GM12874 (cell line): ENCODE measurements around the gene CARF.

Experiments used
- TF ChIP-seq, protein P1 (sequence below): IDR thresholded peaks from 2 replicates; pipeline ENCODE4 v1.5.1; 2011; ENCODE audit warnings: low read depth, mild to moderate bottlenecking, control low read depth, low read length, moderate library complexity; ENCODE audit not compliant: insufficient read depth

CARF gene

DNA sequence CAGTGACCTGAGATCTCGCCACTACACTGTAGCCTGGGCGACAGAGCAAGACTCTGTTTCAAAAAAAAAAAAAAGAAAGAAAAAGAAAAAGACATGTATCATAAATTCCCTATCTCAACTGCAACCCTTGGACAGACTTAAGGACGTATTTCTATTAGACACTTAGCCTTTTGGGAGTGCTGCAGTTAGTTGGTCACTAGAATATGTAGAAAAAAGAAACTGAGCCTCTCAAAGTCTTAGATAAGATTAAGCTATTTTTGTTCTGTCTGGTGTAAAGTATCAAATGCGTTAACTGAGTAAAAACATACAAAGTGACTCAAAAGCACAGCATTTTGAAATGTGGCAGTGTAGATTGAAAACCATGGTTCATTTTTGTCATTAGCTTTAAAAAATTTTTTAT is 109.9 kb downstream of the CARF start:
- TF ChIP-seq, protein P1, sequence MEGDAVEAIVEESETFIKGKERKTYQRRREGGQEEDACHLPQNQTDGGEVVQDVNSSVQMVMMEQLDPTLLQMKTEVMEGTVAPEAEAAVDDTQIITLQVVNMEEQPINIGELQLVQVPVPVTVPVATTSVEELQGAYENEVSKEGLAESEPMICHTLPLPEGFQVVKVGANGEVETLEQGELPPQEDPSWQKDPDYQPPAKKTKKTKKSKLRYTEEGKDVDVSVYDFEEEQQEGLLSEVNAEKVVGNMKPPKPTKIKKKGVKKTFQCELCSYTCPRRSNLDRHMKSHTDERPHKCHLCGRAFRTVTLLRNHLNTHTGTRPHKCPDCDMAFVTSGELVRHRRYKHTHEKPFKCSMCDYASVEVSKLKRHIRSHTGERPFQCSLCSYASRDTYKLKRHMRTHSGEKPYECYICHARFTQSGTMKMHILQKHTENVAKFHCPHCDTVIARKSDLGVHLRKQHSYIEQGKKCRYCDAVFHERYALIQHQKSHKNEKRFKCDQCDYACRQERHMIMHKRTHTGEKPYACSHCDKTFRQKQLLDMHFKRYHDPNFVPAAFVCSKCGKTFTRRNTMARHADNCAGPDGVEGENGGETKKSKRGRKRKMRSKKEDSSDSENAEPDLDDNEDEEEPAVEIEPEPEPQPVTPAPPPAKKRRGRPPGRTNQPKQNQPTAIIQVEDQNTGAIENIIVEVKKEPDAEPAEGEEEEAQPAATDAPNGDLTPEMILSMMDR, result no peak

DNA sequence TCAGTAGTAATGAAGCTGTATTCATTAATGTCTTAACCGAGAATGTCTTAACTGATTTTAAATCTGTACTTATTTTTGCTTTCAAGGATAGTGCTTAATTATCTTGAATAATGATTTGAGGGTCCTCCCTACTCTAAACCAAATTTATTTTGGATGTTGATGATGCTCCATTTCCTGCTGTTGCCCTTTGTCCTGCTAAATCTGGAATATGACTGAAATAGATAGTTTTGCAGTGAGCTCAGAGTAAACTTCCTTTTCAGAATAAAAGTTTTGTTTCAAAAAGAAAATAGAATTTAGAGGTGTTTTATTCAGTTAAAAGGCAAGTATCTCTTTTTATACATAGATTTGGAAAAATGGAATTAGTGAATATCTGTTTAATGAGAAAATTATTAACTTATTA is 110.7 kb downstream of the CARF start:
- TF ChIP-seq, protein P1, result no peak

DNA sequence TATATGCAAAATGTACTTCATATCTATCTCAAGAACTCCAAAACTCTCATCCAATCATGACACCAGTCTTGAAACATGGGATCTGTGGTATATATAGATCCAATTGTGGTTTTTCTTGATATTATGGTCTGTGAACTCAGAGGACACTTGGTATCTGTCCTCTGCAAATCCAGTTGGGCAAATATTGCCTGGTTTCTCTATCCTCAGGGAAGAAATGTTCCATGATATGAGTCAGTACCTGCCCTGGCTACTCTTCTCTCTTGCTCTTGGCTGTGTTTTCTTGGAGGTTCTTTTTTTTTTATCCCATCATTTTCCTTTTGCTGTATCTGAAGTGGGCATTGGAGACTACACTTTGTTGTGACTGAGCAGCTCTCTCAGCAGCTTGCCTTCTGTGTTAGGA is 113.5 kb downstream of the CARF start:
- TF ChIP-seq, protein P1, result no peak

DNA sequence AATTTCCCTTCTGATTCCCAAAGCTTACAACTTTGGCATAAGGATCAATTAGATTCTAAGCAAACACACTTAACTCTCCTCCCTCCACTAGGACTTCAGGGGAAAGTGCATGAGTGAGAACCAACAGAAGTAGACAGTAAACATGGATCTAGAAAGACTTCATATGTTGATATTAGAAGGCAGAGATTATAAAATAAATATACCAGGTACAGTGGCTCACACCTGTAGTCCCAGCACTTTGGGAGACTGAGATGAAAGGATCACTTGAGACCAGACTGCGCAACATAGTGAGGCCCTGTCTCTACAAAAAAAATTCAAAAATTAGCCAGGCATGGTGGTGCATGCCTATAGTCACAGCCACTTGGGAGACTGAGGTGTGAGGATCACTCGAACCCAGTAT is 118.5 kb downstream of the CARF start:
- TF ChIP-seq, protein P1, result no peak

DNA sequence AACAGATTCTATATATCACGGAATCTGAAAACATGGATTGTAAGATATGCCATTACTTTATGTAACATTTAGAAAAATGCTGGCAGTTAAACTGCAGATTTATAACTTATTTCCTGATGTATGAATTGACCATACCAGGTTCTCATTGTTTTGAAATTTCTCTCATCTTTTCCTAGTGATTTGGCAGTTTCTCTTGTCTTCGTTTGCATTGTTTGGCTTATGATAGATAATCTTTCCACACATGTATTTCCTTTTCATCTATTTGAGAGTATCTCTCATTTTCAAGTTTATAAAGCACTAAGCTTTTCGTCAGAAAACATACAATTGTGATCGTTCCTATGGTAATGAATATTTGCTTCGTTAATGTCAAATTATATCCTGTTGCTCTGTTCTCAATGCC is 118.9 kb downstream of the CARF start:
- TF ChIP-seq, protein P1, result no peak

DNA sequence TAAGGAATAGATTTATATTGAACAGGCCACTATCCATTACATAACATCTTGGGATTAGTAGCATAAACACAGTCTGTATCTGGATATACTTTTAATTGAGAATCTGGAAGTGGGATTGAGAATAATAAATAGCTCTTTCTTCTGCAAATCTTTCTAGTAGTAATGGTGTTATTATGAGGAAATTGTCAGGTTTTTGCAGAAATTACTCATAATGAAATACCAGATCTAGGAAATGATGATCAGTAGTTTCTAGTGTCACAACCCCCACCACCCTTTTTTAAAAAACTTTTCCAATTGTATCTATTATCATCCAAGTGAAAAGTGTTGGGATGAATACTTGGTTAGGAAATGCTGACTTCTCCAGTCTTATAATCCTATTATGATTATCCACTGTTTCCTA is 121.3 kb downstream of the CARF start:
- TF ChIP-seq, protein P1, result no peak

DNA sequence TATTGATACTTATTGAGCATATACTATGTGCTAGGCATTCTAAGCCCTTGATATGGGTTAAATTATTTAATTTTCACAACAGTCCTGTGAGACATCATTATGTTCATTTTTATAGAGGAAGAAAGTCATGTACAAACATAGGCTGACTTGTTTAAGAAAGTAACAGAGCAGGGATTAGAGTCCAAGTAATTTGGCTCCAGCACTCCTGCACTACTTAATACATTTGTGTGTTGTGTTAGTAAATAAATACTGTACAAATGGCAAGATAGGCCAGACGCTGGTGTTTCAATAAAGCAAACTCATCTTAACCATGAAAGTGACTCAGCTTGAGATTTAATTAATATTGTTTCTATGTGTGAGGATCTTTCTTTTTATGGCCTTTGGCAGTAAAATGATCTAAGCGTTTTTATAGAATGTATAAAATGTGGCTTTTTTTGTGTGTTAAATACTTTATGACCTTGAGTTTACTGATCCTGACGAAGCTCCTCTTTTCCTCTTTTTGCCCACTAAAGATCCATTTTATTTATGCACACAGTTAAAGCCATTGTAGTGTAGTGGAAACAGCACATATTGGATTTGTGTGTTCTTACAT is 123.9 kb downstream of the CARF start:
- TF ChIP-seq, protein P1, result no peak
